T-helper 2 cell (primary cell): ENCODE measurements around the gene ZMIZ1.

Experiments
- DNase-seq, 5 experiments: peaks; one replicate each; pipeline versions ENCODE4 v3.0.0 to v3.0.0-alpha.2; 2012 to 2022

The ZMIZ1 gene

GRCh38 chr10:79158402-79159097, 89.8 kb downstream of the ZMIZ1 start:
- no peak for DNase-seq

GRCh38 chr10:79159141-79159651, 90.4 kb downstream of the ZMIZ1 start:
- DNase-seq, result no peak

- DNase-seq, result no peak
These were observed 91.0 kb downstream of the ZMIZ1 start for GRCh38 chr10:79159785-79160184.

GRCh38 chr10:79160191-79160590, 91.4 kb downstream of the ZMIZ1 start:
- no peak for DNase-seq

GRCh38 chr10:79161557-79161956, 92.8 kb downstream of the ZMIZ1 start:
- no peak for DNase-seq

- DNase-seq, result no peak
These were observed 93.3 kb downstream of the ZMIZ1 start for GRCh38 chr10:79162022-79162421.

GRCh38 chr10:79162861-79163665, 94.3 kb downstream of the ZMIZ1 start:
- DNase-seq, result no peak

- DNase-seq, result no peak
These were observed 94.9 kb downstream of the ZMIZ1 start for GRCh38 chr10:79163666-79163975.

GRCh38 chr10:79164075-79164474, 95.3 kb downstream of the ZMIZ1 start:
- DNase-seq, result no peak

GRCh38 chr10:79165070-79165778, 96.5 kb downstream of the ZMIZ1 start:
- DNase-seq, result no peak

- DNase-seq, result no peak
These were observed 97.6 kb downstream of the ZMIZ1 start for GRCh38 chr10:79166312-79166721.

- DNase-seq, result no peak
These were observed 98.0 kb downstream of the ZMIZ1 start for GRCh38 chr10:79166741-79167140.

GRCh38 chr10:79167537-79167936, 98.8 kb downstream of the ZMIZ1 start:
- no peak for DNase-seq

- DNase-seq, result no peak
These were observed 99.4 kb downstream of the ZMIZ1 start for GRCh38 chr10:79168210-79168609.

- DNase-seq, result no peak
These were observed 101.5 kb downstream of the ZMIZ1 start for GRCh38 chr10:79170226-79170752.

GRCh38 chr10:79170993-79171392, 102.2 kb downstream of the ZMIZ1 start:
- DNase-seq, result no peak

GRCh38 chr10:79171504-79171903, 102.7 kb downstream of the ZMIZ1 start:
- no peak for DNase-seq

GRCh38 chr10:79172881-79173280, 104.1 kb downstream of the ZMIZ1 start:
- DNase-seq, result no peak

- no peak for DNase-seq
These were observed 105.0 kb downstream of the ZMIZ1 start for GRCh38 chr10:79173582-79174262.

GRCh38 chr10:79176052-79176501, 107.3 kb downstream of the ZMIZ1 start:
- no peak for DNase-seq

GRCh38 chr10:79176949-79177602, 108.3 kb downstream of the ZMIZ1 start:
- no peak for DNase-seq

GRCh38 chr10:79178070-79178576, 109.4 kb downstream of the ZMIZ1 start:
- DNase-seq, result no peak
